Measurements from ENCODE around the gene FAM53B.

FAM53B gene

DNA sequence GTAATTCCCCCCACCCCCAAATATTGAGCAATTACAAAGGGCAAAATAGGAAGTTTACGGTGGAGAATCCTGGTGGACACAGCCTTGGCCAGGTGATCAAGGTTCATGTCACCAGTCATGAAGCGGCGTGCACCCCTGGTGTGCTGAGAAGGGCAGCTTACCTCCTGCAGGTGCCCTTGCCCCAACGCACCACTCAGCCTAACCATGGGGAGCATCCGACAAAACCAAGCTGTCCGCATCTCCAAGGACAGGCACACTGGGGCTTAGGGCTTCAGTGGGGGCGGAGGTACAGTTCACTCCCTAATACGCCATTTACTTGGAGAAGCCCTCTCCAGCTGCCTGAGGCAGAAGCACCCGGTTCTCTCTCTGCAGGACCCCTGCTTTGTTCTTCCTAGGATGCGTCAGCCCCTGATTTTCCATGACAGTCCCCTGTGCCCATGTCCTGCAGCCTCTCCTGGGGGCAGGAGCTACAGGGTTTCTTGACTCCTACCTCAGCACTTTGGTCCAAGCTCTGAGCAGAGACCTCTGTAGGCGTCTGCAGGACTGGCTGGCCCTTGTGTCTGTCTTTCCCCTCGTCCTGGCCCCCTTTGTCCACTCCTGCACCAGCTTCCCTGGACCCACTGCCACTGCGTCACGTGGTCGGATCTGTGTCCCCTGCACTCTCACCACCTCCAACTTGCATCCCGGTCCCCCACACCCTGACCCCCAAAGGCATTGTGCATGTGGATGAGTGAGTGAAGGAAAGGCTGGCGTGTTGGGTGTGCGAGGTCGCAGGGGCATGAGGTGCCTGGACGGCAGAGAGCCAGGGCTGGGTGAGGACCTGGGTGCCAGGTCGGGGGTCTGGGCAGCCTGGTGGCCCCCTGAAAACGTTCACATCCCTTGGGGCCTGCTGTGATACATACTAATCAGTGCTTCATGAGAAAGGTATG is 168.8 kb downstream of the FAM53B start:
- DNase-seq (ENCODE audit: low read depth) = no peak

DNA sequence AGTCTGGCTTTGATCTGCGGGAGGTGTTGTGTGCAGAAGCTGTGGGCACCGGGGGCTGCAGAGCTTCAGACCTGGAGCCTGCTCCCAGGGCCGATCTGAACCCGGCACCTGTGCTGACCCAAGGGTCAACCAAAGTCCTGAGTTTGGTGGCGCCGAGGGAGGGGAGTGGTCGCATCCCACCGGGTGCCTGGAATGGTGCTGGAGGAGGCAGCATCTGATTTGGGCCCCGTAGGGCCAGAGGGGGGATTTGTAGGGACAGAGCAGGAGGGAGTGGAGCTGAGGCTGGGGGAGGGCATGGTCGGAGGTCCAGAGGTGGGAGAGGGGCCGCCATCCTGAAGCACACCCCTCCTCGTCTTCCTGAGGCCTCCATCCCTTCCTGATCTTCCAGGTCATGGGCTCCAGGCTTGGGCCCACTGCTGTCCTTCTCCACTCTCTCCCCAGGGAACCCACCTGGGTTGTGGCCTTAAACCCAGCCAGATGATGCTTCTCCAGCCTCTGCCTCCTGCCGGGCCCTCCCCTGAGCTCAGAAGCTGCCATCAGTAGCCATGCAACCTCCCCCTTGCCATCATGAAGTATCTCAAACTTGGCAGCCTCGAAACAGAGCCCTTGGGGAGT is 169.6 kb downstream of the FAM53B start:
- DNase-seq (ENCODE audit: low read depth) = no peak

GRCh38 chr10:124573726-124574455 is 170.3 kb downstream of the FAM53B start:
- DNase-seq (ENCODE audit: low read depth) = no peak

DNA sequence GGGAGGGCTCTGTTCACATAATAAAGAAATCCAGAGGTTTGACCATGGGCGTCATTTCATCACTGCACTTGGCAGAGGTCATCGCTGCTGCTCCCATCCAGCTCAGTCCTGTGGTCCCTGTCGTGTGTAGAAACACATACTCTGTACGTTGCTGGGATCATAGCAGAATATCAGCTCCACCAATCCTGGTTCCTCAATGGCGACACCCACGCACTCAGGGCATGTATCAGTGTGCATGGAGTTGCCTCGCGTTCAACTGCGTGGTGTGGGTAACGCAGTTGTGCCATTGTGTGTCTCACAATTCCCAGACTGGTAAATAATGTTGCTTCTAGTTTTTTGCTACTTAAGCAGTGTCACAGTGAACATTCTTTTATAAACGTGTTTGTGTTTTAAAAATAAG is 171.4 kb downstream of the FAM53B start:
- no peak for DNase-seq (ENCODE audit: low read depth)

DNA sequence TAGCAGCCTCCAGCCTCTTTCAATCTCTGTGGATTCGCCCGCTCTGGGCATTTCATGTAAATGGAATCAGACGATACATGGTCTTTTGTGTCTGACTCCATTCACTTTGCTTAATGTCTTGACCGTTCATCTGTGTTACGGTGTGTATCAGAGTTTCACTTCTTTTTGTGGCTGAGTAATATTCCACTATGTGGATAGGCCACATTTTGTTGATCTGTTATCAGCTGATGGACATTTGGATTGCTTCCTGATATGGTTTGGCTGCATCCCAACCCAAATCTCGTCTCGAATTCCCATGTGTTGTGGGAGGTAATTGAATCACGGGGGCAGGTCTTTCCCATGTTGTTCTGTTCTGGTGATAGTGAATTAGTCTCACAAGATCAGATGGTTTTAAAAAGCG is 173.5 kb downstream of the FAM53B start:
- no peak for DNase-seq (ENCODE audit: low read depth)

- no peak for DNase-seq (ENCODE audit: low read depth)
Measured at GRCh38 chr10:124569623-124570470, 174.3 kb downstream of the FAM53B start.
